Liver (tissue), 2 donors: Measurements from ENCODE around the gene TUBB3.

Experiments used
- CTCF ChIP-seq: fragments of 150-350 bp; IDR thresholded peaks from 2 replicates; pipeline ENCODE4 v1.5.1; 2017; ENCODE audit warnings: improper control_type of control experiment, low read depth, low read length; ENCODE audit not compliant: missing input control
- FOXA2 ChIP-seq: IDR thresholded peaks from 2 replicates; pipeline ENCODE4 v1.6.1; 2016; ENCODE audit warnings: antibody characterized with exemption
- REST ChIP-seq: IDR thresholded peaks from 2 replicates; pipeline ENCODE4 v1.6.1; 2016; ENCODE audit warnings: antibody characterized with exemption, mild to moderate bottlenecking
- donor health status: healthy.

GRCh38 chr16:89890886-89891657 is 32.1 kb upstream of the TUBB3 start:
- TF ChIP-seq CTCF, result no peak
- TF ChIP-seq FOXA2, result no peak
- no peak for TF ChIP-seq REST
